C4-2B (cell line): Measurements from ENCODE around the gene CRACR2A.

ENCODE experiments used
- CTCF ChIP-seq: fragments of 450-650 bp; conservative IDR thresholded peaks from 2 replicates; pipeline ENCODE4 v1.5.1; 2017; ENCODE audit warnings: mild to moderate bottlenecking
- ZFX ChIP-seq: fragments of 450-650 bp; IDR thresholded peaks from 2 replicates; pipeline ENCODE4 v1.6.1; 2017

- TF ChIP-seq CTCF = no peak
- TF ChIP-seq ZFX = no peak
These were observed 48.2 kb downstream of the CRACR2A start for GRCh38 chr12:3704512-3705353.
